Lung (tissue), 12 donors: Measurements from ENCODE around the gene KCNK13. TPM values are rescaled to one million over a fixed set of nuclear protein-coding genes. Genes with fewer than 3 reads are reported as not detected.

Experiments used
- ATAC-seq: fragments of 200-7000 bp; cut with Tn5 transposase; one replicate; pipeline ENCODE4 v1.9.1; 2020; ENCODE audit warnings: moderate number of reproducible peaks; ENCODE audit not compliant: insufficient read depth, low FRiP score
- DNase-seq, 3 donors: peaks; one replicate each; pipeline ENCODE4 v3.0.0-alpha.2; 2013 to 2017
- H3K27ac ChIP-seq, 2 donors: one replicate each; pipeline ENCODE4 v1.5.1; 2013; ENCODE audit warnings: mild to moderate bottlenecking in 2 of 2, moderate library complexity in 2 of 2, control low read depth in 1 of 2, inconsistent platforms in 1 of 2, low read depth in 1 of 2, low read length in 1 of 2
- H3K27me3 ChIP-seq, 3 donors: one replicate each; pipeline ENCODE4 v1.5.1; 2013; ENCODE audit warnings: low read length in 2 of 3; ENCODE audit not compliant: control insufficient read depth in 3 of 3, insufficient read depth in 3 of 3
- H3K36me3 ChIP-seq, 4 donors: one replicate each; pipeline ENCODE4 v1.5.1; 2013; ENCODE audit warnings: low read length in 4 of 4, mild to moderate bottlenecking in 1 of 4, moderate library complexity in 1 of 4; ENCODE audit not compliant: control insufficient read depth in 4 of 4, insufficient read depth in 4 of 4
- H3K4me1 ChIP-seq, 5 donors: one replicate each; pipeline ENCODE4 v1.5.1; 2013; ENCODE audit warnings: low read length in 5 of 5, mild to moderate bottlenecking in 2 of 5, moderate library complexity in 1 of 5; ENCODE audit not compliant: control insufficient read depth in 5 of 5, insufficient read depth in 5 of 5
- H3K4me3 ChIP-seq: one replicate; pipeline ENCODE4 v1.5.1; 2013; ENCODE audit warnings: mild to moderate bottlenecking, control low read depth, moderate library complexity
- H3K9ac ChIP-seq, 2 donors: one replicate each; pipeline ENCODE4 v1.5.1; 2013; ENCODE audit warnings: low read length in 2 of 2, control low read depth in 1 of 2; ENCODE audit not compliant: insufficient read depth in 1 of 2
- H3K9me3 ChIP-seq, 4 donors: one replicate each; pipeline ENCODE4 v1.5.1; 2013; ENCODE audit warnings: low read length in 3 of 4, mild to moderate bottlenecking in 1 of 4, moderate library complexity in 1 of 4; ENCODE audit not compliant: control insufficient read depth in 4 of 4, insufficient read depth in 3 of 4
- CTCF ChIP-seq: IDR thresholded peaks from 2 replicates; pipeline ENCODE4 v1.5.1; 2012; ENCODE audit warnings: mild to moderate bottlenecking; ENCODE audit errors: control extremely low read depth, extremely low read depth
- WGBS, 2 donors: extraction: QIAGEN DNeasy Blood & Tissue Kit; methylation state at CpG; one replicate each; pipeline ENCODE4 v1.1.7; 2013; 5-methylcytosine and 5-hydroxymethylcytosine counted together
- polyA plus RNA-seq, 2 donors: library from polyadenylated mRNA; stranded (reverse); fragments of 200-250 nt; gene quantifications; one replicate each; pipeline ENCODE4 v1.2.1, GENCODE V29; 2013
- total RNA-seq, 2 donors: library from RNA; depleted of rRNA in 1 of 2; stranded (reverse); fragments of >200 nt in 1 of 2; gene quantifications; one replicate each; pipeline ENCODE4 v1.2.1, GENCODE V29; 2014 to 2021
- donor health status: control.
- donor health status: control.
- donor health status: Bipolar disorder and iron deficiency.
- donor health status: healthy.
- donor health status: DM: yes; HTN: yes; CAD: no.

The KCNK13 gene
- total and polyA plus RNA-seq, 4 donors: 0.34 to 1.4 (median 0.57) TPM

GRCh38 chr14:90040411-90040810 is 21.4 kb upstream of the KCNK13 start:
- H3K27me3 ChIP-seq: no peaks in the 10 kb centered on the region
- no peak for TF ChIP-seq CTCF
- peaks cover 0 to 17% (median 3%) of the 10 kb centered on the region in 4 donors for H3K36me3 ChIP-seq
- H3K4me3 ChIP-seq: no peak overlapping the region
- H3K27ac ChIP-seq: no peak overlapping the region
- ATAC-seq (no peak), DNase-seq (no peak)
- no peaks in the 10 kb centered on the region for H3K9me3 ChIP-seq
- no peaks in the 10 kb centered on the region for H3K4me1 ChIP-seq
- whole genome bisulfite sequencing, 2 donors: 89 to 95% methylated on average over 3 of the region's 3 CpGs
- no peak overlapping the region for H3K9ac ChIP-seq

GRCh38 chr14:90042496-90043252 is 19.1 kb upstream of the KCNK13 start:
- no peaks in the 10 kb centered on the region for H3K27me3 ChIP-seq
- no peaks in the 10 kb centered on the region for H3K4me1 ChIP-seq
- WGBS, 2 donors: 91 to 94% methylated on average over 9 of the region's 9 CpGs
- no peak for TF ChIP-seq CTCF
- no peak for DNase-seq
- no peak for ATAC-seq
- H3K9me3 ChIP-seq: peaks cover 0 to 1% (median 0%) of the 10 kb centered on the region in 4 donors
- H3K4me3 ChIP-seq: no peak overlapping the region
- H3K27ac ChIP-seq: no peak overlapping the region
- H3K36me3 ChIP-seq: peaks cover 0 to 7% (median 0%) of the 10 kb centered on the region in 4 donors
- no peak overlapping the region for H3K9ac ChIP-seq

GRCh38 chr14:90045616-90046015 is 16.2 kb upstream of the KCNK13 start:
- Histone ChIP-seq H3K4me1 (no peaks in the 10 kb centered on the region), H3K27me3 (peaks cover 0 to 7% (median 0%) of the 10 kb centered on the region in 3 donors), H3K36me3 (no peaks in the 10 kb centered on the region), H3K9me3 (peaks cover 0 to 1% (median 0%) of the 10 kb centered on the region in 4 donors), H3K9ac (no peak overlapping the region), H3K27ac (no peak overlapping the region), H3K4me3 (no peak overlapping the region)
- no peak for ATAC-seq
- DNase-seq: no peak
- no peak for TF ChIP-seq CTCF
- WGBS, 2 donors: 64 to 77% methylated on average over 2 of the region's 2 CpGs
